H1 (cell line): Measurements from ENCODE around the gene CXCL14. TPM values are rescaled to one million over a fixed set of nuclear protein-coding genes. Genes with fewer than 3 reads are reported as not detected.

Source experiments
- CTCF ChIA-PET: fragments of 300-600 bp; sonication (Branson Sonifier 250); formaldehyde crosslinking; loops from one replicate; lab custom pipeline; 2021; ENCODE audit not compliant: partially characterized antibody; lab: Charles Lee
- POLR2A ChIA-PET: fragments of 300-600 bp; sonication (Branson Sonifier 250); formaldehyde crosslinking; loops from one replicate; lab custom pipeline; 2021; ENCODE audit warnings: inconsistent platforms; ENCODE audit not compliant: partially characterized antibody; lab: Charles Lee
- DNase-seq, 2 experiments: peaks; one replicate each; pipeline versions ENCODE4 v3.0.0 to v3.0.0-alpha.2; 2010 to 2022; ENCODE audit warnings: low spot score in 2 of 2, low read depth in 1 of 2, mixed read lengths in 1 of 2
- FAIRE-seq: peaks from 2 replicates; lab custom pipeline; 2011; peaks lifted over from hg19 to GRCh38; lab: Jason Lieb, UNC
- H2AFZ ChIP-seq: 2 replicates; pipeline ENCODE4 v1.8.1; 2012; ENCODE audit warnings: low read length, inconsistent platforms
- H2AK5ac ChIP-seq: 2 replicates; pipeline ENCODE4 v1.6.1; 2013; ENCODE audit warnings: low read depth, low read length
- H2BK120ac ChIP-seq: replicated peaks from 2 replicates; pipeline ENCODE3; 2013; ENCODE audit warnings: low read depth, low read length, inconsistent platforms
- H2BK12ac ChIP-seq: 2 replicates; pipeline ENCODE4 v1.6.1; 2013; ENCODE audit warnings: low read depth, low read length
- H2BK15ac ChIP-seq: 2 replicates; pipeline ENCODE4 v1.6.1; 2013; ENCODE audit warnings: low read length
- H2BK20ac ChIP-seq: 2 replicates; pipeline ENCODE4 v1.6.1; 2013; ENCODE audit warnings: low read length
- H2BK5ac ChIP-seq: 2 replicates; pipeline ENCODE4 v1.6.1; 2013; ENCODE audit warnings: low read depth, low read length
- H3K14ac ChIP-seq: 2 replicates; pipeline ENCODE4 v1.6.1; 2013; ENCODE audit warnings: inconsistent platforms; ENCODE audit not compliant: insufficient read length
- H3K18ac ChIP-seq: 2 replicates; pipeline ENCODE4 v1.6.1; 2013; ENCODE audit warnings: low read length; ENCODE audit errors: extremely low read depth
- H3K23ac ChIP-seq: 2 replicates; pipeline ENCODE4 v1.6.1; 2013; ENCODE audit warnings: inconsistent platforms; ENCODE audit not compliant: insufficient read length
- H3K23me2 ChIP-seq: 2 replicates; pipeline ENCODE4 v1.6.1; 2013; ENCODE audit warnings: low read depth, low read length
- H3K27ac ChIP-seq: 2 replicates; pipeline ENCODE4 v1.6.1; 2011; ENCODE audit warnings: low read depth, low read length, inconsistent platforms
- H3K27me3 ChIP-seq, 4 experiments: replicated peaks in 1 of 4; 1 replicate in 1 of 4; 2 replicates in 3 of 4; pipeline versions ENCODE4 v1.6.1 to v1.8.1; 2011 to 2013; ENCODE audit warnings: low read length in 3 of 4, mild to moderate bottlenecking in 3 of 4, inconsistent platforms in 2 of 4, mixed read lengths in 2 of 4, moderate library complexity in 1 of 4; ENCODE audit not compliant: control insufficient read depth in 3 of 4, insufficient read depth in 3 of 4; ENCODE audit errors: extremely low read depth in 1 of 4
- H3K36me3 ChIP-seq, 4 experiments: 2 replicates each; pipeline versions ENCODE4 v1.6.1 to v1.8.1; 2011 to 2013; ENCODE audit warnings: mild to moderate bottlenecking in 4 of 4, low read length in 3 of 4, moderate library complexity in 2 of 4, control low read depth in 1 of 4, inconsistent platforms in 1 of 4; ENCODE audit not compliant: insufficient read depth in 4 of 4, control insufficient read depth in 2 of 4
- H3K4ac ChIP-seq: replicated peaks from 2 replicates; pipeline ENCODE3; 2013; ENCODE audit warnings: low read length, low read depth, mixed read lengths, inconsistent platforms; ENCODE audit not compliant: insufficient read length
- H3K4me1 ChIP-seq, 4 experiments: replicated peaks in 1 of 4; 1 replicate in 1 of 4; 2 replicates in 3 of 4; pipeline versions ENCODE4 v1.6.1 to v1.8.1; 2011 to 2013; ENCODE audit warnings: low read length in 3 of 4, inconsistent platforms in 2 of 4, mixed read lengths in 1 of 4; ENCODE audit not compliant: insufficient read depth in 4 of 4, control insufficient read depth in 3 of 4
- H3K4me2 ChIP-seq, 2 experiments: 2 replicates each; pipeline versions ENCODE4 v1.6.1 to v1.8.1; 2011 to 2013; ENCODE audit warnings: low read depth in 2 of 2, low read length in 2 of 2, control low read depth in 1 of 2, inconsistent platforms in 1 of 2, mild to moderate bottlenecking in 1 of 2; ENCODE audit not compliant: insufficient read depth in 1 of 2
- H3K4me3 ChIP-seq, 4 experiments: fragments of 200-600, 300-600 bp in 1 of 4; sonication (generic), shearing (Covaris generic), sonication (Bioruptor Twin) in 1 of 4; 2 replicates each; pipeline versions ENCODE4 v1.5.1 to v1.8.1; 2011 to 2016; ENCODE audit warnings: low read length in 4 of 4, low read depth in 3 of 4, control low read depth in 2 of 4, inconsistent platforms in 2 of 4, mild to moderate bottlenecking in 2 of 4, mixed read lengths in 1 of 4, moderate library complexity in 1 of 4; ENCODE audit not compliant: insufficient read depth in 2 of 4; ENCODE audit errors: extremely low read depth in 1 of 4
- H3K56ac ChIP-seq: replicated peaks from 2 replicates; pipeline ENCODE3; 2013; ENCODE audit warnings: low read depth, mild to moderate bottlenecking, mixed read lengths, low read length, inconsistent platforms; ENCODE audit not compliant: insufficient read length
- H3K79me1 ChIP-seq: 2 replicates; pipeline ENCODE4 v1.6.1; 2013; ENCODE audit warnings: low read depth, low read length, control low read depth
- H3K79me2 ChIP-seq, 2 experiments: 2 replicates each; pipeline versions ENCODE4 v1.6.1 to v1.8.1; 2012 to 2013; ENCODE audit warnings: low read length in 2 of 2, mild to moderate bottlenecking in 2 of 2, inconsistent platforms in 1 of 2; ENCODE audit not compliant: insufficient read depth in 2 of 2, control insufficient read depth in 1 of 2
- H3K9ac ChIP-seq, 4 experiments: replicated peaks in 1 of 4; 1 replicate in 1 of 4; 2 replicates in 3 of 4; pipeline versions ENCODE4 v1.6.1 to v1.8.1; 2011 to 2013; ENCODE audit warnings: low read depth in 3 of 4, low read length in 3 of 4, control low read depth in 2 of 4, mild to moderate bottlenecking in 2 of 4, moderate library complexity in 2 of 4, inconsistent platforms in 1 of 4; ENCODE audit errors: extremely low read depth in 1 of 4
- H3K9me3 ChIP-seq, 2 experiments: 2 replicates each; pipeline versions ENCODE4 v1.6.1 to v1.8.1; 2012 to 2013; ENCODE audit warnings: mild to moderate bottlenecking in 2 of 2, moderate library complexity in 2 of 2, control low read depth in 1 of 2, inconsistent platforms in 1 of 2, low read depth in 1 of 2, low read length in 1 of 2, mixed read lengths in 1 of 2; ENCODE audit not compliant: insufficient read depth in 2 of 2
- H4K20me1 ChIP-seq, 2 experiments: replicated peaks in 1 of 2; 2 replicates each; pipeline versions ENCODE3 to v1.8.1; 2011 to 2013; ENCODE audit warnings: inconsistent platforms in 2 of 2, low read length in 2 of 2, mild to moderate bottlenecking in 1 of 2; ENCODE audit not compliant: insufficient read depth in 2 of 2, control insufficient read depth in 1 of 2
- H4K5ac ChIP-seq: 2 replicates; pipeline ENCODE4 v1.6.1; 2013; ENCODE audit warnings: low read length, low read depth, mixed read lengths, inconsistent platforms; ENCODE audit not compliant: insufficient read length
- H4K8ac ChIP-seq: 2 replicates; pipeline ENCODE4 v1.8.0; 2013; ENCODE audit warnings: mild to moderate bottlenecking, moderate library complexity, low read length, inconsistent platforms; ENCODE audit not compliant: insufficient read depth; ENCODE audit errors: extremely low read depth
- H4K91ac ChIP-seq: replicated peaks from 2 replicates; pipeline ENCODE3; 2013; ENCODE audit warnings: low read length, mixed read lengths, inconsistent platforms; ENCODE audit not compliant: insufficient read length
- SUZ12 ChIP-seq: fragments of 200-600 bp; sonication (generic); IDR thresholded peaks from 2 replicates; pipeline ENCODE4 v1.6.1; 2012; ENCODE audit warnings: mild to moderate bottlenecking, inconsistent platforms, low read length, moderate library complexity, mixed read lengths
- TAF1 ChIP-seq: IDR thresholded peaks from 2 replicates; pipeline ENCODE4 v1.6.1; 2011; ENCODE audit warnings: mild to moderate bottlenecking, low read depth, low read length
- WGBS, 2 experiments: shearing (Covaris generic) in 1 of 2; methylation state at CpG; one replicate each; pipeline versions ENCODE4 v1.1.6 to v1.1.7; 2013 to 2015; ENCODE audit warnings: low lambda C conversion rate in 2 of 2, mixed read lengths in 2 of 2, inconsistent platforms in 1 of 2, low coverage in 1 of 2, missing lambda C conversion rate in 1 of 2; ENCODE audit not compliant: insufficient replicate concordance in 2 of 2, insufficient coverage in 1 of 2, insufficient read length in 1 of 2; ENCODE audit errors: extremely low coverage in 1 of 2, missing lambda C conversion rate in 1 of 2; 5-methylcytosine and 5-hydroxymethylcytosine counted together
- polyA plus RNA-seq, 7 experiments: library from polyadenylated mRNA; depleted of rRNA in 3 of 7; stranded (reverse) in 5 of 7; unstranded in 2 of 7; fragments of >200 nt in 5 of 7; fragments of 200-250 nt in 2 of 7; gene quantifications; 1 replicate in 5 of 7; 2 replicates in 1 of 7; 4 replicates in 1 of 7; pipeline versions ENCODE4 v1.2.1 to v1.2.3, GENCODE V29; 2011 to 2013; ENCODE audit warnings: missing spikeins in 2 of 7, mixed read lengths in 2 of 7
- total RNA-seq: library from RNA; stranded (reverse); fragmentation: NEBNext Ultra II Directional; extraction: Animal tissue kit (Norgen Biotek cat#: 25700); gene quantifications from 2 replicates; pipeline ENCODE4 v1.2.1, GENCODE V29; 2021

The CXCL14 gene
- total and polyA plus RNA-seq, 2 of the 8 experiments (the other 6 are each of a cell fraction or from before 2014, with no cell fraction given) = 1.5 to 1.8 TPM

DNA sequence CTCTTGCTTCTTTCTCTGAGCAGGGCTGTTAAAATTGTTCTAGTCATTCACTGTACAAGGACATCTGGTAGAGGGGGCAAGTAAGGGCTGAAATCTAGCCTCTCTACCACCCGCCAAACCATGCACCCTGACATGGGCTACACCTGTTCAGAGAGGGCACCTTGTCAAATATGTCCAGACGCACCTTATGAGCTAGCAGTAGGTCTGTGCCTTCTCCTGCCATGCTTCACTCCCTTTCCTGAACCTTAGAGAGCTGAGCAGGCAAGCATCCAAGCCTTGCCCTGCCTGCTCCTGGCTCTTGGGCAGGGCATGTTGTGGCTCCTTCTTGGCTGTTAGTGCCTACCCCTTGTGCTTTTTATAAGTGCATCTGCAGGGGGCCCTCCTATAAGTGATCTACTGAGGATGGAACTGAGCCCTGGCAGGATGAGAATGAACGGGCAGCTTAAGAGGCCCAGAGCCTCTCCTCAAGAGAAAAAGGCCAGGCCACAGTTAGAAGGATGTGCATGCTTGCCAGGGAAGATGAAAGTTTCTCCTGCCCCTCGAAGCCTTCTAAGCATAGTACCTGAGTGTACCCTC lies 39.3 kb downstream of the CXCL14 start:
- Histone ChIP-seq H4K20me1 (peaks cover 20 to 33% of the 10 kb centered on the region in 2 experiments), H2BK12ac (no peak overlapping the region), H3K56ac (no peak overlapping the region), H3K79me2 (no peaks in the 10 kb centered on the region), H3K23ac (no peak overlapping the region), H2BK20ac (no peak overlapping the region), H3K9ac (no peak overlapping the region), H3K27ac (no peak overlapping the region), H3K27me3 (peaks cover 97 to 100% (median 99%) of the 10 kb centered on the region in 4 experiments), H3K23me2 (peaks cover 10% of the 10 kb centered on the region; the same call in 1 of the 2 replicates), H3K4ac (no peak overlapping the region), H4K91ac (no peak overlapping the region), H3K4me1 (peaks cover 0 to 19% (median 13%) of the 10 kb centered on the region in 4 experiments; a peak in 6 of 7 replicates), H2AK5ac (peak overlapping the region; percentile 82; the same call in 1 of the 2 replicates), H3K4me3 (no peak overlapping the region), H3K36me3 (peaks cover 0 to 11% (median 0%) of the 10 kb centered on the region in 4 experiments; a peak in 2 of 8 replicates), H3K4me2 (no peak overlapping the region), H3K14ac (no peak overlapping the region), H3K79me1 (no peaks in the 10 kb centered on the region), H3K9me3 (peaks cover 9 to 15% of the 10 kb centered on the region in 2 experiments), H4K8ac (no peak overlapping the region), H2BK5ac (no peak overlapping the region), H4K5ac (no peak overlapping the region), H2BK15ac (no peak overlapping the region), H2BK120ac (no peak overlapping the region), H3K18ac (no peak overlapping the region), H2AFZ (no peak overlapping the region)
- ChIA-PET CTCF (interaction anchor here (0.8 to 4.6 kb wide), 6 partner anchors 9 to 77 kb away, joined by 3 to 48 read pairs (median 18); no protein-coding TSS in a partner anchor), POLR2A (no interaction called here)
- WGBS, 2 experiments = 82% methylated on average over 4 of the region's 4 CpGs; no CpG with 5 or more reads in 1 of the 2 experiments
- FAIRE-seq = no peak
- no peak for DNase-seq
- TF ChIP-seq SUZ12 = peak; percentile 43; the same call in 1 of the 2 replicates
- TF ChIP-seq TAF1 = no peak
